ENCODE data around the gene PPHLN1.
A peak's percentile ranks its signal among the peaks of the same experiment; 100 is the strongest.

Gene PPHLN1

DNA sequence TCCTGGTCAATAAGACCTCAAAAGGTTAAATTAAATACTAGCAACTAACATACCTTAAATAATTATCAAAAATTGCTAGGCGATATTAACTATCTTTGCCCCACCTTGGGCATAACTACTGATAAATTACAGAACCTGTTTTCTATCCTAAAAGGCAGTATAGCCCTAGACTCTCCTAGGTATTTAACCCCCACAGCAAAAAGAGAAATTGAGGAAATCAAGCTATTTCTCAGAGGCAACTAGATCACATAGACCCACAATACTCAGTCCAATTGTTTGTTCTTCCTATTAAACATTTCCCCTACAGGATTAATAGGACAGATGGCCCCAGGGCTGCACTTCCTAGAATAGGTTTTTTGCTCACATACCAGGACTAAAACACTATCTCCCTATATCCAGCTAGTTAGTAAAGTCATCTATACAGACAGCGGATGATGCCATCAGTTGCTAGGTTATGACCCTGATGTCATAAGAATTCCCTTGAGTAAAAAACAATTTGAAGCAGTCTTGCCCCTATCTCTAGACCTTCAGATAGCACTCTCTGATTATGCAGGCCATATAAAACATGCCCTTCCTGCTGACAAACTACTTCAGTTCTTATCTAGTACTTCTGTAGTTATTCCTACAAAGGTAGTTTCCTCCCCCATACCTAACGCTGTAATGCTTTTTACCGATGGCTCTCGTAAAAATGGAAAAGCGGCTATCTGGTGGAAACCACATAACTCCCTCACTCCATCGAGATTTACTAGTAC, 118.4 kb downstream of the PPHLN1 start:
- no peak for DNase-seq

DNA sequence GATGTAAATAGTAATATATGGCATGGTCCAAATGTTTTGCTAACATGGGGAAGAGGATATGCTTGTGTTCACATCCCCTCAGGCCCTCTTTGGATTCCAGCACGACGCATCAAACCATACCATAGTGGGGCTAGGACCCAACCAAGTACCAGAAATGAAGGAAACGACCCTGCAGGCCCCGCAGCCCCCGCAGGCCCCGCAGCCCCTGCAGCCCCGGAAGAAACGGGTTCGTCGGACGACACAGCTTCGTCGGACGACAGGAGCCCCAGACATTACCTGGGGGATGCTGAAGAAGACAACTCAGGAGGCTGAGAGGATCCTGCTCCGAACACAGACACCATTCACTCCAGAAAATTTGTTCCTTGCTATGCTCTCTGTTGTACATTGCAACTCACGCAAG, 119.9 kb downstream of the PPHLN1 start:
- DNase-seq: no peak

DNA sequence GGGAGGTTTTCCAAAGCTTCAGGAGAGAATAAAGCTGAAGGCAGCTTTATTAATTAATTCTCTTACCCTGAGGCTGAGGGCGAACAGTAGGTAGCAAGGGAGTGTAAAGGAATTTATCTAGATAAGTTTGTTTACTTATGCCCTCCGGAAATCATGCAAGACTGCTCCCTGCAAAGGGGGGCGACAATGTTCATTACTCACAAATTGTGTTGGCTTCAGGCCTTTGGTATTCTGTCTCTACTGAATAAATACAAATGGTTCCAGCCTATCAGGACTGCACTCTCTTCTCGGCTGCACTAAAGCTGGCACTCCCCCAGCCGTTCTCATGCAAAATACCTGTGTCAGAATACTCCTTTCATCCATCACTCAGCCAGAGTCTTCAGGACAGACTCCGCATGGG, 120.8 kb downstream of the PPHLN1 start:
- no peak for DNase-seq

DNA sequence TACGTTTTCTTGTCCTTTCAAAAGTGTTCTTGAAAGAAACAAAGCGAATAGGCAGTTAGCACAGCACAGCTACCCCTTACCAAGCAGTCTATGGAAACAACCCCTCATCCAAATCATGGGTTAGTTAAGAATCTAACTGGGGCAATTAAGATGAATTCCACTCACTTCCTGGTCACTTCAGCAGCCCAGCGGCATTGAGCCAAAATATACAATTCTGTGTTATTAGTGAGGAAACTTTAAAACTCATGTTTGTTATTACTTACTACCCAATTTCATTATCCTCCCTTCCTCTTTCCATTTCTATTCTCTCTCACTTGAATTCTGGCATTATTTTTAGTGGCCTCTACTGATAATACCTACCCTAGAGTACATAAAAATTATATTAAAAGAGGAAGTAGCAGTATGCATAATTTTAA, 121.4 kb downstream of the PPHLN1 start:
- no peak for DNase-seq

DNA sequence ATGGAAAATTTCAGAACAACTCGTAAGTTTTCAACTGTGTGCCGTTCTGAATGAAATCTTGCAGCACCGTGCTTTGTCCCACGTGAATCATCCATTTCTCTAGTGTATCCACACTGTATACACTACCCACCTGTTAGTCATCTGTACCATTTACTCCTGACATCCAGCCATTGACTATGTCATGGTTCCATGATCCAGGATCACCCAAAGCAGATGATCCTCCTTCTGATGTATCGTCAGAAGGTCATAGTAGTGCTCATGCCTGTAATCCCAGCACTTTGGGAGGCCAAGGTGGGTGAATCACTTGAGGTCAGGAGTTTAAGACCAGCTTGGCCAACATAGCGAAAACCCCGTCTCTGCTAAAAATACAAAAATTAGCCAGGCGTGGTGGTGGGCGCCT, 122.9 kb downstream of the PPHLN1 start:
- no peak for DNase-seq

DNA sequence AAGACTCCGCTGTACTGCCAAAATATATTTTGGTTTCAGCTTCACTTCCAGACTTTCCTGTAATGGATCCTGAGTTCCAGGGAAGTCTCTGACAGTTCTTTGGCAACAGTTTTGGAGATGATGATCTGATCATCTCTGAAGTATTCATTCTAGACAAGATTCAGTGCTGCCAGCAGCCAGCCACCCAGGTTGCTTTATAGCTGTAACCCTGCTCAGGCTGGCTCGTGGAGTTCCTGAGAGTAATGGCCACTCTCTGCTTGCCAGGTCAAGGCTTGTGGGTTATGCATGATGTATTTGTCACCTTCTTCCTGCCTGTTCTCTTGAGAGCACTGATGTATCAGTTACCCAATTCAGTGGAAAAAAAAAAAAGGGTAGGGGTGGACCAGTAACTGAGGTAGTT, 124.3 kb downstream of the PPHLN1 start:
- DNase-seq: no peak

DNA sequence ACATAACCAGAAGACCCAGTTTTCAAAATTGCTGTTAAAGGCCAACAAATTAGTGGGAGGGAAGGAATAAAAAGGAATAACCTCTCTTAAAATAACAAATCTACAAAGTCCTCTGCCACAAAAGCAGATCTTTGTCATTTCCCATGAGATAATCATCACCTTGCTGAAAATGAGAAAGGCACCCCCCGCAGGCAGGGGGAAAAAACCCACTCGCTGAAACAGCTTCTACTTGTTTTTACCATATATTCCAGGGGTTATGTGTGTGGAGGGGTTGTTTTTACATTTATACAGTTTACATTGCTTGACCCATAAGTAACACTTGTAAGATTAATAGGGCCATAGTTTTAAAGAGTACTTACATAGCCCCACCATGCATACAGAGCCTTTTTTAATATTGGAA, 132.6 kb downstream of the PPHLN1 start:
- DNase-seq: no peak

DNA sequence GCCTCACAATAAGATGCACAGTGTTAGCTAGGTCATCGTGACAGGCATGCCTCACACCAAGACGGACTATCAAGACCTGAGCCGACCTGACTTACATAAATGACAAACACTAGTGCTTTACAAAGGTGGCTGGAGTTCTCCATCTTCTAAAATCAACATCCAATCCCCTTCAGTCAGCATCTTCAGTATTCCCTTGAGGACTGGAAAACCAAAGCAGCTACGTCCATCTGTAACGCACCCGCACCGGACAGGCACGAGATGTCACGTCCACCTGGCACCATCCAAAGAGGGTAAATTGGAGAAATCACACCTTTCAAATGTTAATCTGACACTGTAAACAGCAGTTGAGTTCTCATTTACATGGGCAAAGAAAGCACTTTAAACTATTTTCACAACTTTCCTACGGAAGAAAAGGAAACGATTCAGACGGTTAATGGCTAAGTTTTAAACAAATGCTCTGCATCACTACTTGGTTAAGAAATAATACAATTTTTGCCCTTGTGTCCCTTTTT, 133.4 kb downstream of the PPHLN1 start:
- DNase-seq: no peak

DNA sequence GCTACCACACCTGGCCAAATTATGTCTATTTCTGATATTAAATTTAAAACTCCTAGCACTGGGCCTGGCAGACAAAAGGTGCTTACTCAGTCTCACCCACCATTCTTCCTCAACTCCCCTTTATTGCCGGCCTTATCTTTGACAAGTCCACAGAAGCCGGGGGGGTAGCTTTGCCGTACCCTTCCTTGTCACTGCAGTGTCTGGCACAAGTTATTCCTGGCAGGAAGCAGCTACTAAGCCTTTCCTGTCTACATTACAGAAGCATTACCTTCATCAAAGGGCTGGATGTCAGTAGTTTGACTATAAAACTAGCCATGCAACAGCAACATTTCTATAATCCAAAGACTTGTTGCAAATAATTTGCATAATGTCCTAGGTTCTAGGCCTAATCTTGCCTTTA, 136.5 kb downstream of the PPHLN1 start:
- no peak for DNase-seq

DNA sequence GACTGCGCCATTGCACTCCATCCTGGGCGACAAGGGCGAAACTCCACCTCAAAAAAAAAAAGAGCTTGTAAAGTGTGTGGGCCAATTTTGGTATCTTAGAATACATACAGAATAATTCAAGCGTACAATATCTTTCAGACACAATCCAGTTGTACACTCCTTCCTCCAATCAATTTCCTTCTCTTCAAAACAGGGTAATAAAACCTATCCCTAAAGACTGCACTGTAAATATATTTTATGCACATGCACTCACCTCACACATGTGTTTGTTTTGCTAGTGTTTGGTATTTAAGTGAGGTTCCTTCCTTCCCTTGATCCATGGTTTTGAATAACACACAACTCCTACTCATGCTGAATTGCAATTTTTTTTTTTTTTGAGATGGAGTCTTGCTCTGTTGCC, 137.7 kb downstream of the PPHLN1 start:
- no peak for DNase-seq

DNA sequence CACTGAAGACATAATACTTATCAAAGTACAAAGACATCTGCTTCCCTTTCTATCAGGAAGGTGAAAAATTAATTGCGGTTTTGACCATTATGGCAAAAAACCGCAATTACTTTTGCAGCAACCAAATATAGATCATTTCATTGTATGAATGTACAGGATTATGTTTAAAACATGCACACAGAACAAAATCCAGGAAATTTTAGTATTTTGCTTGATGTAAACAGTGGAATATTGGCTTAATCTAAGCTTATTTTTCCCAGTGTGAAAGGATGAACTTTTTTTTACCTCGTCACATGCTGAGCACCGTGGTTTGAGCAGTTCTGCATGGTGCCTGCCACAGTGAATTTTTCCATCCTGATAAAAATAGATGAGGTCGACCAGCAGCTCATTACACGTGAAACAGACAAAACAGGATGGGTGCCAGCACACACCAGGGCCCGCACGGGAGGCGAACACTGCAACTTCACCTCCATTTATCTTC, 142.4 kb downstream of the PPHLN1 start:
- DNase-seq: no peak

DNA sequence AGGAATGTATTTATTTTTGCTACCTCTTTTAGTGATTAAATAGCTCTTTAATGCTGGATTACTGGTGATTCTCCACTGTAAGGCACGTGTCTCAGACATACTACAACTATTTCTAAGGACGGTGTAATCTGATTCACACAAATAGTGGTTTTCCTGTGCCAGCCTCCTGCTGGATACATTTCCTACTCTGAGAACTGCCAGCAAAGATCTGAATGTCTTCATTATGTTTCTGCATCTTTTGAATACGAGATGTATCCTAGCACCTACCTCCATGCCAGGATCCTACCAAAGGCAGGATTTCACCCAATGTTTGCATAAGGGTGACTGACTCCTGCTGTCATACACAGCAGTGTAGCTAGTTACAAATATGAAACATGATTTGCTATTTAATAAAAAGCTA, 143.0 kb downstream of the PPHLN1 start:
- no peak for DNase-seq

DNA sequence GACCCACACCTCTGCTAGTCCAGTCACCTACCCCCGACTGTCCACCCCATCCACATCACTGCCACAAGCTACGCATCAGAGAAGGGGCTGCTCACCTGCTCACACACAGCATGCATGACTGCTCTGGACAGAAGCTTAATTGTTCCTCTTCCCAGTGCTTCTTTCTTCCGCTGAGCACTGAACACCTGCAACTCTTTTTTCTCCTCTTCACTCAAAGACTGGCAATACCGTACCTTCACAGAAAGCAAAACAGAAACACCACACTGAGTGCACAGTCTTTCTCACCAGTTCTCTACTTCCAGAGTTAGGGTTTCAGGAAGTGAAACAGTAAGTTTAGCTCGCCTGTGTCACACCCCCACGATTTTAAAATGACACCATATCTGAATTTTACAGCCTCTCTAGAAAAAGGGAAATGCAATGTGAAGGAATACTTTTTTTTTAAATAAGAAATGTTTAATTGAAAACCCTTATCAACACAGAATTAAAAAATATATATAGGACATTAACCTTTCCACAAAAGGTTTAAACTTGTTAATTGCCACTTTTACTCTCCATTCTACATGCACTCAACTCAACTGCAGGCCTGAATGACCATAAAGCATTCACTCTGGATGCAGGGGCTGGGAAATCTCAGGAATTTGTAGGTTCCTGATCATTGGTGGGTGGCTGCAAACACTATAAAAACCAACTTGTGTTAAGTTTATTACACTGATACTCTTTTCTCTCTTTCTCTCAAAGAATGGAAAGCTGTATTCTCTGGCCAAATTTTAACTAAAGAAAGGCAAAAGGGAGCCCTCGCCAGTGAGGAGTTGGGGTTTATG, 143.6 kb downstream of the PPHLN1 start:
- DNase-seq: peak in 1 of 2 donors; percentile 59

DNA sequence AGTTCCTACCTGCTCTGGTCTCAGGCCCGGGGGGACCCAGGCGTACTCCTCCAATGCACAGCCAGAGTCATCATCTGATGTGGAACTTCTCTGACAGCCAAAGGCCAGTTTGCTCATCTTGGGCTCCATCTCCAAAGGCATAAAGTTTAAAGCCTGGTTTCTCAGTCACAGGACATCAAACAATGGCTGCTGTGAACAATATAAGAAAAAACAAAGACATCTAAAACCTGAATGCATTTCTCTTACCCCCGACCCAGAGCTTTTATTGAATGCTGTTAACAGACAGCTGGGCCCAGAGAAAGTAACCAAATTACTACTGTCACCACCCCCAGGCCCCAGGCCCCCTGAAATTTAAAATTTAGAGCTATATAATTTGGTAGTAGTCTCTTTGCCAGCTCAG, 146.4 kb downstream of the PPHLN1 start:
- no peak for DNase-seq

DNA sequence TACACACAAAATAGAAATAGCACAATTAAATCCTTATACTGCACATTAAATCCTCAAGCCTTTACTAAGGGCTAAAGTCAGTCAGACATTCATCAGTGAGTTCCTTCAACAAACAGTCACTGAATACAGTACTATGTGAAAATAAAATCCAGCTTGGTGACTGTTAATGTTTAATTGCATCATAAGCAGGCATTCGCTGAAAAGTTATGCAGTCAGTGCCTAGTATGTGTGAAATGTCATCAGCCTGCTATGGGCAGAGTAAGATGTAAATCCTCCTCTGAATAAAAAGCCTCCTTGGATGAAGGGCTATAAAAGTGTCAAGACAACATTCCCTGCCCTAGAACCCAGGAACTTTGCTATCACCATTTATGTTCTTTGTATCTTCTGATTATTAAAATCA, 147.2 kb downstream of the PPHLN1 start:
- DNase-seq: no peak

DNA sequence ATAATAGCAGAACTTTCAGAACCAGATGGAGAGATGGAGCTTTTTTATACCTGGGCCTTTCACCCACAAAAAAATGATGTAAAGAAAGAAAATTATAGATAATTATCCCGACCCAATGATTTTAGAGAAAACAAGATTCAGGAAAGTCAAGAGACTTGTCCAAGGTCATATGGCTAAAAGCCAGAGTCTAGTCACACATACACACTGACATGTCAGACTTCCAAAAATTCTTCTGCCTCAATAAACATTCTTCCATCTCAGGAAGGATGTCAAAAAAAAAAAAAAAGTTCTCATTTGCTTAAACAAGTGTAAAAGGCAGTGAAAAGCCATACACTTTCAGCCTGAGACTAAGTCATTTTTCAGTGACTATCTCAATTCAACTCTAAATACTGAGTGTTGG, 147.6 kb downstream of the PPHLN1 start:
- DNase-seq: no peak

DNA sequence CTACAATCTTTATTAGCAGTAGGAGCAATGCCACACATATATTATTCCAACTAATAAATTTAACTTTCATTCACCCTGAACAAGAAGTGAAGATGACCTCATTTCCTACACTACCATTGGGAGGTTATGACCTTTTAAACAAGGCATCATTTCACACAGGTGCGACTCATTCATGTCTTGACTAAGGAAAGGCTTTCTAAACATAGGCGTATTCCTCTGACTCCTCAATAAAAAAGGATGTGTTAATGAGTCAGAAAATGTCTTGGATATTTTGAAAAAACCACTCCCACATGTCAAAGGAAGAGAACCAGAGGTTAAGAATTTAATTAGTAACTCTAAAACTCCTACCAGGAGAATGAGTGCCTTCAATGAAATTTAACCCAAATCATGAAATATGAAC, 148.4 kb downstream of the PPHLN1 start:
- DNase-seq: no peak

DNA sequence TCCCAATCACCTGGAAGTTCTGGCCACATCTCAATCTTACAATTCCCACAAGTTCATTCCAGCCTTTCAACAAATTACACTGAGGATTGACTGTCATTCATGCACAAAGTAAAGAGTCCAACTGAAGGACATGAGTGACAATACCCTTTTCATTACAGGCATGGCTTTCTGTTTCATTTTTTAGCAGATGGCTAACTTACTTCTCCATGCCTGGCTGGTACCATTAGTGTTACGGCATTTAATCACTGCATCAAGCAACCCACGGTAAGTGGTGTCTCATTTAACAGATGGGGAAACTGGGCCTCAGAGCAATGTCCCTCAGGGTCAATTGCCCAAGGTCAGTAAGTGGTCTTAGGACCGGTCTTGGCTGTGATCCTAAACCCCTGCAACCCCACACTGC, 149.1 kb downstream of the PPHLN1 start:
- DNase-seq: no peak

DNA sequence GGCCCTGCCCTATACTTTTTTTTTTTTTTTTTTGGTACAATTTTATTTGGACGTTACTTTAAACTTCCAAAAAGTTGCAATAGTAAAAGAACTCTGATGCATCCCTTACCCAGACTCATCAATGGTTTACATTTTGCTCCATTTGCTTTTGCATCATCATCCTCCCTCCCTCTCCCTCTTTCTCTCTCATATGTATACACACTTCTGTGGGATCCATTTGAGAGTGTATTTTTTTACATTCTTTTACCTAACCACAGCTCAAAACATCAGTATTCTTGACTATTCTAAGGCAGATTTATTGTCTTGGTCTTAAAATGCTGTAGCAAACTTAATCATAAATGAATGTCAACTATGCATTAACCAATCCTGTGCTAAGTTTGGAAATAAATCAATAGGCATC, 152.0 kb downstream of the PPHLN1 start:
- DNase-seq: no peak

DNA sequence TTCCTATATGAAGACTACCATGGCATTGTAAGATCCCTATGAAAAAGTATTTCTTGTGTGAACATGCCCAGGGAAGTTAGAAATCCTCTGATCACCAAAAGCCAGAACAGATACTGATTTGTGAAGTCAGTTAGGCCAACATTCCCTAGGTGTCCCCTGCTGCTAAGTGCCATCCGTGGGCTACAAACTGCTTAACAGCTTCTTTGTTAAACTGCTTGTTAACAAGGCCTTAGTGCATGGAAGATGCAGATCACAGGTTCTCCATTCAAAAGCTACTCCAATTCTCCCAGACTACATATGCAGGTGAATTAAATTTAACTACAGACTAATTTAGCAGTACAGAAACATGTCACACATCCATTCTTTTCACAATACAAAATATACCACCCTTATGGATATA, 155.4 kb downstream of the PPHLN1 start:
- DNase-seq: no peak

DNA sequence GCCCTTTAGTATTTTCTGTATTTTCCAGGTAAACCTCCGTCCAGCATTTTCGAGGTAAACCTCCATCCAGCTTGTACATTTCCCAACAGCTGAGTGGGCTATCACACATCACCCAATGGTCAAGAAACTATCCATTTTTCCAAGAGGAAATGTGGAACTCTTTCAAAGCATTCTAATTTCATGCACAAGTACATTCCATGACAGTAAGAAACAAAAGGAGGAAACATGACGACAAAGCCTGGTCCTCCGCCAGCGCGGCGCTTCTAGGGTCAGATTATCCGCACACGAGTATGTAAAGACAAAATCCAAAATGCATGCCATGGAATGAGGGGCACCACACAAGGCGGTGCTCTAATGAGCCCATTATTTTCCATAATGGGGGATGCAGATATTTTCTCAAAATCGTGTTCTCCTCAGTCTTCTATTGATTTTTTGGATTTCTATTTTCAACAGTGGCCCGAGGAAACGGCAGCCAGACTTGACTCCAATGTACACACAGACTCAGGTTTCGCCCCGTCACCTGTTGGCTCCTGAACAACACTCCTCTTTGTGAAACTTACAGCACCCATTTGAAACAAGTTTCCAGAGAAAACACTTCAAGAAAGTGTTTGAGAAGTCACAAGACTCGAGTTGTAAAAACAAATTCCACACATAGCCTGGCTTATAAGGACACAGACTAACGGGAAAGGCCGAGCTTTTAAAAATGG, 156.2 kb downstream of the PPHLN1 start:
- DNase-seq: no peak

DNA sequence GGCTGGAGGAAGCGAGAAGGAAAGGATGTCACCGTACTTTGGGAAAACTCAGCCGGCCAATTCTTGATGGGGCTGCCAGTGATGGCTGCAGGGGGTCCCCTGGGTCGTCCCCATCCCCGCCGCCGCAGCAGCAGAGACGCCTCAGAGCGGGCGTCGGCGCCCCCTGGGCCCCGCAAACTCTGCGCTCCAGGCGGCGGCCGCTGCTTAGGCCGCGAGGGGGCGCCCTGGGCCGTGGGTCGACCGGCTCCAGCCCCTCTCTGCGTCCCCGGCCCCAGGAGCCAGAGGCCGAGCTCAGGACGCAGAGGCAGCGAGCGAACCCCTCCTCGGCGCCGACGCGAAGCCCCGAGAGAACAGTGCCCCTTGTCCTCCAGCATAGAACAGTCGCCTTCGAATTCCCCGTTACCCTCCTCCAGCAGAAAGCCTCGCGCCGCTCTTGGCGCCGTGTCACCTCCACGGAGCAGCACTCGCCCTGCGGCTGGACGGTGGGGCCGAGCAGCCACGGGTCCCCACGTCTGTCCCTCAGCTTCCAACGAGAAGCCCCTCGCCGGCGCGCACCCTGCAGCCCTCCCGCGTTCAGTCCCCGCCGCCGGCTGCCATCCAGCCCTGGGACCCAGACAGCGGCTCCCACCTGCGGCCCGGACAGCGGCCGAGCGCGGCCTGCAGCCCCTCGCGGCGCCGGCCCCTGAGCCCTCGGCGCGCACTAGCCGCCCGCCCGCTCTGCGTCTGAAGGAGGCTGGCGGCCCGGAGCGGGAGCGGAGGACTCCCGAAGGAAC, 157.0 kb downstream of the PPHLN1 start:
- DNase-seq: peak; percentile 21 to 55

DNA sequence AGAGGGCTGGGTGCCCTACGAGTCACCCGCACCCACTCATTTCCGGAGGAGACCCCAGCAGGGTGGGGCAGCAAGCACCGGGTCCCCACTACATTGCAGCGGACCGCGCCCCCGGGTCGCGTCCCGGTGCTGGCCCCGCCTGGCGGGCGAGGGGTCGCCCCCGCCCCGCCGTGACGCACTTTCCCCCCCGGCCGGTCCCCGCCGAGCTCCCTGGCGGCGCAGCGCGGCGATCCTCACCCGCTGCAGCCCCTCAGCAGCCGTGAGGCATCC, 157.5 kb downstream of the PPHLN1 start:
- peak in 1 of 2 donors; percentile 18 for DNase-seq

Data from CD4-positive, alpha-beta T cell treated with Interleukin-4 for 1 hour (primary cell).